22Rv1 (cell line): ENCODE data around the gene HIRA.

Source experiments
- ZFX ChIP-seq: fragments of 450-650 bp; IDR thresholded peaks from 2 replicates; pipeline ENCODE4 v1.6.1; 2017; ENCODE audit warnings: antibody characterized with exemption, borderline replicate concordance
- TF ChIP-seq, protein P1 (sequence below): fragments of 450-650 bp; IDR thresholded peaks from 2 replicates; pipeline ENCODE4 v1.5.1; 2017; ENCODE audit warnings: mild to moderate bottlenecking

DNA sequence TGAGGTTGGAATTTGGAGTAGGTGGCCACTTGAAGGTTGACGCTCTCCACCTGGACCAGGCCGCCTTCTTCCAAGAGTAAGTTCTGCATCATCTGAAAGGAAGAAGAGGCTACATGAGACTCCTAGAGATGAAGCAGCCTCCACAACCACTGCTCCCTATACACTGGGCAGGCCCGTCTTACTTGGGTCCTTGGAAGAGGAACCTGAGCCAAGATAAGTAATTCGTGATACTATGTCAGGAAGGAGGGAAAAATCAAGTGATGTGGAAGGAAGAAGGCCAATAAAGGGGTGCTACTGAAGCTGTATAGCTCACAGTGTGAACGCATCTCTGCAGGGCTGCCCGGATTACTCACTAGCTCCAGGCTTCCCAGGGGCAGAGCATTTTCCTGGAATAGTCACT lies 36.4 kb upstream of the HIRA start:
- TF ChIP-seq, protein P1, sequence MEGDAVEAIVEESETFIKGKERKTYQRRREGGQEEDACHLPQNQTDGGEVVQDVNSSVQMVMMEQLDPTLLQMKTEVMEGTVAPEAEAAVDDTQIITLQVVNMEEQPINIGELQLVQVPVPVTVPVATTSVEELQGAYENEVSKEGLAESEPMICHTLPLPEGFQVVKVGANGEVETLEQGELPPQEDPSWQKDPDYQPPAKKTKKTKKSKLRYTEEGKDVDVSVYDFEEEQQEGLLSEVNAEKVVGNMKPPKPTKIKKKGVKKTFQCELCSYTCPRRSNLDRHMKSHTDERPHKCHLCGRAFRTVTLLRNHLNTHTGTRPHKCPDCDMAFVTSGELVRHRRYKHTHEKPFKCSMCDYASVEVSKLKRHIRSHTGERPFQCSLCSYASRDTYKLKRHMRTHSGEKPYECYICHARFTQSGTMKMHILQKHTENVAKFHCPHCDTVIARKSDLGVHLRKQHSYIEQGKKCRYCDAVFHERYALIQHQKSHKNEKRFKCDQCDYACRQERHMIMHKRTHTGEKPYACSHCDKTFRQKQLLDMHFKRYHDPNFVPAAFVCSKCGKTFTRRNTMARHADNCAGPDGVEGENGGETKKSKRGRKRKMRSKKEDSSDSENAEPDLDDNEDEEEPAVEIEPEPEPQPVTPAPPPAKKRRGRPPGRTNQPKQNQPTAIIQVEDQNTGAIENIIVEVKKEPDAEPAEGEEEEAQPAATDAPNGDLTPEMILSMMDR = no peak
- no peak for TF ChIP-seq ZFX
